Loucy (cell line): ENCODE results near the gene ABCC9.

Experiments used
- H2AFZ ChIP-seq: fragments of 200-600 bp; sonication (generic); 2 replicates; pipeline ENCODE4 v1.6.0; 2016; ENCODE audit warnings: antibody characterized with exemption, mild to moderate bottlenecking, low read length, moderate library complexity
- H3F3A ChIP-seq: fragments of 200-600 bp; 2 replicates; pipeline ENCODE4 v1.6.0; 2016; ENCODE audit warnings: antibody characterized with exemption, low read depth, mild to moderate bottlenecking
- H3K27me3 ChIP-seq: fragments of 200-600 bp; sonication (generic); 2 replicates; pipeline ENCODE4 v1.6.1; 2014; ENCODE audit warnings: low read length, mild to moderate bottlenecking; ENCODE audit not compliant: insufficient read depth, poor library complexity, severe bottlenecking
- H3K36me3 ChIP-seq: fragments of 200-600 bp; sonication (generic); 2 replicates; pipeline ENCODE4 v1.6.1; 2016; ENCODE audit warnings: low read length; ENCODE audit not compliant: insufficient read depth
- H3K4me1 ChIP-seq: fragments of 200-600 bp; sonication (generic); 2 replicates; pipeline ENCODE4 v1.5.1; 2014; ENCODE audit warnings: low read length, mild to moderate bottlenecking; ENCODE audit not compliant: insufficient read depth, poor library complexity, severe bottlenecking
- H3K4me2 ChIP-seq: fragments of 200-600 bp; sonication (generic); 2 replicates; pipeline ENCODE4 v1.6.0; 2014; ENCODE audit warnings: antibody characterized with exemption, low read length, low read depth, mild to moderate bottlenecking; ENCODE audit not compliant: poor library complexity, severe bottlenecking
- H3K4me3 ChIP-seq: fragments of 200-600 bp; sonication (generic); 2 replicates; pipeline ENCODE4 v1.5.1; 2014; ENCODE audit warnings: low read length, mild to moderate bottlenecking, mixed read lengths; ENCODE audit not compliant: poor library complexity, severe bottlenecking
- H3K79me2 ChIP-seq: fragments of 200-600 bp; sonication (generic); 2 replicates; pipeline ENCODE4 v1.6.1; 2014; ENCODE audit warnings: low read length; ENCODE audit not compliant: insufficient read depth
- H3K9ac ChIP-seq: fragments of 200-600 bp; sonication (generic); 2 replicates; pipeline ENCODE4 v1.6.0; 2014; ENCODE audit warnings: mild to moderate bottlenecking, low read depth, low read length, moderate library complexity; ENCODE audit not compliant: poor library complexity, severe bottlenecking
- H3K9me2 ChIP-seq: fragments of 200-600 bp; sonication (generic); replicated peaks from 2 replicates; pipeline ENCODE4 v1.6.1; 2016; ENCODE audit warnings: low read depth, low read length, mixed read lengths
- H3K9me3 ChIP-seq: fragments of 200-600 bp; sonication (generic); 2 replicates; pipeline ENCODE4 v1.6.1; 2014; ENCODE audit warnings: mild to moderate bottlenecking, antibody characterized with exemption, low read length, low read depth; ENCODE audit not compliant: insufficient read depth
- H4K20me1 ChIP-seq: fragments of 200-600 bp; sonication (generic); 2 replicates; pipeline ENCODE4 v1.6.0; 2014; ENCODE audit warnings: antibody characterized with exemption, low read length, mild to moderate bottlenecking; ENCODE audit not compliant: insufficient read depth, poor library complexity, severe bottlenecking
- CTCF ChIP-seq: fragments of 200-600 bp; sonication (generic); conservative IDR thresholded peaks from 2 replicates; pipeline ENCODE4 v1.5.1; 2014; ENCODE audit warnings: mild to moderate bottlenecking, antibody characterized with exemption, low read length
- EZH2phosphoT487 ChIP-seq: fragments of 200-600 bp; IDR thresholded peaks from 2 replicates; pipeline ENCODE4 v1.6.1; 2018; ENCODE audit warnings: antibody characterized with exemption, mild to moderate bottlenecking, moderate library complexity, borderline replicate concordance

The ABCC9 gene

GRCh38 chr12:21849878-21850277, 91.3 kb downstream of the ABCC9 start:
- H3K79me2 ChIP-seq, result no peaks in the 10 kb centered on the region
- no peak for TF ChIP-seq CTCF
- TF ChIP-seq EZH2phosphoT487, result no peak
- H3K4me2 ChIP-seq, result no peak overlapping the region

DNA sequence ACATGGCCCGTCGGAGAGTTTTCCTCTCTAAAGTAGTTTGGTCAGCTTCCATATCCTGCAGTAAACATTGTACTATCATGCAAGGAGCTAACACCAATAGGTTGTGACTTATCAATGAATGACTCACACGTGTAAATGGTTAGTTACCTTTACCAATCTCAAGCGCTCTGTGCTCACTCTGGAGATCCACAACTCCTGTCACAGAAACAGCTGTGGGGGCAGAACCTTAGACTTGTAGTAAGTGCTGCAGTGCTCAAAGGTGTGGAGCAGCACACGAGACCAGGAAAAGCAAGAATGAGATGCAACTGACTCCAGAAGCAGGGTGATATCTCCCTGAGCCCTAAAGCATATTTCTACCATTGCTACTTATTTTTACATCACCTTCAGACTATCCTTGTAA, 93.0 kb downstream of the ABCC9 start:
- H2AFZ ChIP-seq, result no peak overlapping the region
- no peaks in the 10 kb centered on the region for H3K36me3 ChIP-seq
- no peak overlapping the region for H3K4me3 ChIP-seq
- no peak overlapping the region for H3K9ac ChIP-seq
- no peak overlapping the region for H3K4me2 ChIP-seq
- TF ChIP-seq CTCF, result no peak
- no peak for TF ChIP-seq EZH2phosphoT487
- H4K20me1 ChIP-seq, result no peaks in the 10 kb centered on the region
- no peaks in the 10 kb centered on the region for H3K9me2 ChIP-seq
- no peaks in the 10 kb centered on the region for H3K9me3 ChIP-seq
- no peaks in the 10 kb centered on the region for H3K4me1 ChIP-seq
- H3F3A ChIP-seq, result no peaks in the 10 kb centered on the region
- no peaks in the 10 kb centered on the region for H3K79me2 ChIP-seq
- H3K27me3 ChIP-seq, result no peaks in the 10 kb centered on the region

More at GRCh38 chr12:21849878-21850277, 91.3 kb downstream of the ABCC9 start:
- no peaks in the 10 kb centered on the region for H3K9me2 ChIP-seq
- no peak overlapping the region for H2AFZ ChIP-seq
- no peaks in the 10 kb centered on the region for H4K20me1 ChIP-seq
- H3K4me3 ChIP-seq, result no peak overlapping the region
- H3K9me3 ChIP-seq, result no peaks in the 10 kb centered on the region
- H3F3A ChIP-seq, result no peaks in the 10 kb centered on the region
- no peak overlapping the region for H3K9ac ChIP-seq
- no peaks in the 10 kb centered on the region for H3K27me3 ChIP-seq
- no peaks in the 10 kb centered on the region for H3K36me3 ChIP-seq
- no peaks in the 10 kb centered on the region for H3K4me1 ChIP-seq

- H3K9ac ChIP-seq, result no peak overlapping the region
- no peaks in the 10 kb centered on the region for H3K9me3 ChIP-seq
- H3K4me1 ChIP-seq, result no peaks in the 10 kb centered on the region
- no peak overlapping the region for H2AFZ ChIP-seq
- H3K36me3 ChIP-seq, result no peaks in the 10 kb centered on the region
- no peak for TF ChIP-seq EZH2phosphoT487
- H3K4me3 ChIP-seq, result no peak overlapping the region
- H4K20me1 ChIP-seq, result no peaks in the 10 kb centered on the region
- no peaks in the 10 kb centered on the region for H3F3A ChIP-seq
- no peak overlapping the region for H3K4me2 ChIP-seq
- H3K9me2 ChIP-seq, result no peaks in the 10 kb centered on the region
- H3K27me3 ChIP-seq, result no peaks in the 10 kb centered on the region
- no peaks in the 10 kb centered on the region for H3K79me2 ChIP-seq
These were observed 97.4 kb downstream of the ABCC9 start for GRCh38 chr12:21843795-21844194.

DNA sequence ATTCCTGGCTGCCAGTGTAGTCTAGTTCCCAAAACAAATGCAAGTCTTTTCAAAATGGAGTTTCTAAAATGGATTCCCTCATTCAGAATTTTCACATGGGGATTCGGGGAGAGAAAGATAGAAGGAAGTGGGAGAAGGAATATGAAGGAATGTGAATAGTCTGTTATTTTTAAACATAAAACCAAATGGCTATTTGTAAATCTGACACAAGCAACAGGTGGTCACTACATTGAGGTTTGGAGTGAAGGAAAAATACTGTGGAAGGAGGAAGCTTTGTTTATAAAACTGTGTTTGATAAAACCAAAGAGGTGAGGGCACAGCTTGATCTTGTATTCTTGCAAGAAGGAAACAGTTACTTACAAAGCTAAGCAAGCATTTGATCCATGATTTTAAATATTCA, 101.5 kb downstream of the ABCC9 start:
- H2AFZ ChIP-seq, result no peak overlapping the region
- no peaks in the 10 kb centered on the region for H3K9me2 ChIP-seq
- H3K4me1 ChIP-seq, result no peaks in the 10 kb centered on the region
- H3K9ac ChIP-seq, result no peak overlapping the region
- H3K4me3 ChIP-seq, result no peak overlapping the region
- no peak overlapping the region for H3K4me2 ChIP-seq
- H4K20me1 ChIP-seq, result no peaks in the 10 kb centered on the region
- no peaks in the 10 kb centered on the region for H3K79me2 ChIP-seq
- no peaks in the 10 kb centered on the region for H3K9me3 ChIP-seq
- H3F3A ChIP-seq, result no peaks in the 10 kb centered on the region
- H3K36me3 ChIP-seq, result no peaks in the 10 kb centered on the region
- H3K27me3 ChIP-seq, result no peaks in the 10 kb centered on the region
- TF ChIP-seq EZH2phosphoT487 (no peak), CTCF (no peak)
